ENCODE measurements around the gene RELN.

RELN gene

GRCh38 chr7:103613655-103614642 is 375.5 kb downstream of the RELN start:
- peak; percentile 41 for DNase-seq

- no peak for DNase-seq
These were observed 379.7 kb downstream of the RELN start for GRCh38 chr7:103609778-103610177.

GRCh38 chr7:103605640-103606039 is 383.8 kb downstream of the RELN start:
- no peak for DNase-seq

- DNase-seq, result no peak
These were observed 391.0 kb downstream of the RELN start for GRCh38 chr7:103598326-103598905.

- DNase-seq, result no peak
These were observed 391.9 kb downstream of the RELN start for GRCh38 chr7:103597606-103598005.

- DNase-seq, result no peak
These were observed 395.3 kb downstream of the RELN start for GRCh38 chr7:103594186-103594585.

- no peak for DNase-seq
These were observed 395.8 kb downstream of the RELN start for GRCh38 chr7:103593691-103594090.

- DNase-seq, result no peak
These were observed 396.6 kb downstream of the RELN start for GRCh38 chr7:103592844-103593243.

GRCh38 chr7:103592187-103592586 is 397.3 kb downstream of the RELN start:
- no peak for DNase-seq

GRCh38 chr7:103580031-103580430 is 409.4 kb downstream of the RELN start:
- no peak for DNase-seq

GRCh38 chr7:103577059-103577458 is 412.4 kb downstream of the RELN start:
- no peak for DNase-seq

- DNase-seq, result no peak
These were observed 412.8 kb downstream of the RELN start for GRCh38 chr7:103576641-103577040.

- DNase-seq, result no peak
These were observed 414.9 kb downstream of the RELN start for GRCh38 chr7:103574576-103574975.

GRCh38 chr7:103573479-103574058 is 415.9 kb downstream of the RELN start:
- DNase-seq, result peak; percentile 46

GRCh38 chr7:103571586-103571985 is 417.9 kb downstream of the RELN start:
- DNase-seq, result no peak

- no peak for DNase-seq
These were observed 419.7 kb downstream of the RELN start for GRCh38 chr7:103569621-103570305.

- no peak for DNase-seq
These were observed 425.0 kb downstream of the RELN start for GRCh38 chr7:103564416-103564815.

- DNase-seq, result no peak
These were observed 429.3 kb downstream of the RELN start for GRCh38 chr7:103560136-103560535.

- no peak for DNase-seq
These were observed 438.4 kb downstream of the RELN start for GRCh38 chr7:103551016-103551415.

GRCh38 chr7:103549786-103550185 is 439.7 kb downstream of the RELN start:
- no peak for DNase-seq

GRCh38 chr7:103547451-103548284 is 441.8 kb downstream of the RELN start:
- no peak for DNase-seq

- DNase-seq, result no peak
These were observed 447.0 kb downstream of the RELN start for GRCh38 chr7:103542470-103542869.

All from fibroblast of upper back skin (primary cell).